Colon (tissue), 2 donors: ENCODE measurements around the gene HKDC1.

Experiments
- FAIRE-seq: peaks from 2 replicates; lab custom pipeline; 2012; peaks lifted over from hg19 to GRCh38; lab: Jason Lieb, UNC
- donor health status: control.
- donor health status: control.

Gene HKDC1

GRCh38 chr10:69215405-69216171 is 4.5 kb upstream of the HKDC1 start:
- FAIRE-seq = no peak

- no peak for FAIRE-seq
Measured at GRCh38 chr10:69216577-69217118, 3.5 kb upstream of the HKDC1 start.

- FAIRE-seq = no peak
Measured at GRCh38 chr10:69217119-69217754, 2.9 kb upstream of the HKDC1 start.

- no peak for FAIRE-seq
Measured at GRCh38 chr10:69218831-69219230, 1.3 kb upstream of the HKDC1 start.

- FAIRE-seq = no peak
Measured at GRCh38 chr10:69220507-69220906, 375 bp downstream of the HKDC1 start.

- no peak for FAIRE-seq
Measured at GRCh38 chr10:69222157-69223027, 2.3 kb downstream of the HKDC1 start.

GRCh38 chr10:69223028-69223342 is 2.9 kb downstream of the HKDC1 start:
- FAIRE-seq = no peak

- FAIRE-seq = no peak
Measured at GRCh38 chr10:69224862-69225657, 4.9 kb downstream of the HKDC1 start.

- no peak for FAIRE-seq
Measured at GRCh38 chr10:69225681-69226080, 5.5 kb downstream of the HKDC1 start.

- FAIRE-seq = no peak
Measured at GRCh38 chr10:69226919-69227450, 6.9 kb downstream of the HKDC1 start.

GRCh38 chr10:69228151-69228550 is 8.0 kb downstream of the HKDC1 start:
- no peak for FAIRE-seq

GRCh38 chr10:69229616-69229916 is 9.4 kb downstream of the HKDC1 start:
- no peak for FAIRE-seq

- no peak for FAIRE-seq
Measured at GRCh38 chr10:69230128-69230527, 10.0 kb downstream of the HKDC1 start.

GRCh38 chr10:69232252-69232651 is 12.1 kb downstream of the HKDC1 start:
- FAIRE-seq = no peak

GRCh38 chr10:69232736-69233480 is 12.8 kb downstream of the HKDC1 start:
- no peak for FAIRE-seq

- no peak for FAIRE-seq
Measured at GRCh38 chr10:69234447-69234846, 14.3 kb downstream of the HKDC1 start.

GRCh38 chr10:69237528-69238159 is 17.5 kb downstream of the HKDC1 start:
- no peak for FAIRE-seq

GRCh38 chr10:69239136-69239535 is 19.0 kb downstream of the HKDC1 start:
- no peak for FAIRE-seq

- FAIRE-seq = no peak
Measured at GRCh38 chr10:69239816-69240434, 19.8 kb downstream of the HKDC1 start.

- FAIRE-seq = no peak
Measured at GRCh38 chr10:69240455-69240854, 20.3 kb downstream of the HKDC1 start.
